Muscle layer of duodenum (tissue), 2 donors: Measurements from ENCODE around the gene CALN1.

ENCODE experiments used
- H3K27ac ChIP-seq: one replicate; pipeline ENCODE4 v1.7.0; 2013; ENCODE audit warnings: mild to moderate bottlenecking, low read length
- H3K27me3 ChIP-seq: one replicate; pipeline ENCODE4 v1.7.0; 2013; ENCODE audit warnings: low read depth, mild to moderate bottlenecking, control low read depth, low read length
- H3K36me3 ChIP-seq, 2 donors: one replicate each; pipeline ENCODE4 v1.7.0; 2013; ENCODE audit warnings: low read length in 2 of 2, control low read depth in 1 of 2, mild to moderate bottlenecking in 1 of 2; ENCODE audit not compliant: insufficient read depth in 2 of 2, control insufficient read depth in 1 of 2
- H3K4me1 ChIP-seq, 2 donors: one replicate each; pipeline ENCODE4 v1.7.0; 2013; ENCODE audit warnings: low read length in 2 of 2, mild to moderate bottlenecking in 2 of 2, control low read depth in 1 of 2, moderate library complexity in 1 of 2; ENCODE audit not compliant: insufficient read depth in 2 of 2, control insufficient read depth in 1 of 2
- H3K4me3 ChIP-seq, 2 donors: one replicate each; pipeline ENCODE4 v1.7.0; 2013; ENCODE audit warnings: low read length in 2 of 2, low read depth in 1 of 2, mild to moderate bottlenecking in 1 of 2
- H3K9me3 ChIP-seq, 2 donors: one replicate each; pipeline ENCODE4 v1.7.0; 2013; ENCODE audit warnings: low read length in 2 of 2, control low read depth in 1 of 2, mild to moderate bottlenecking in 1 of 2; ENCODE audit not compliant: control insufficient read depth in 1 of 2
- donor health status: healthy.

The CALN1 gene

GRCh38 chr7:72062666-72063065 is 349.5 kb downstream of the CALN1 start:
- Histone ChIP-seq H3K27me3 (no peaks in the 10 kb centered on the region), H3K4me3 (no peak overlapping the region), H3K4me1 (no peaks in the 10 kb centered on the region), H3K9me3 (no peaks in the 10 kb centered on the region), H3K27ac (no peak overlapping the region), H3K36me3 (no peaks in the 10 kb centered on the region)

- no peaks in the 10 kb centered on the region for H3K9me3 ChIP-seq
- H3K4me3 ChIP-seq, result no peak overlapping the region
- no peaks in the 10 kb centered on the region for H3K36me3 ChIP-seq
- no peak overlapping the region for H3K27ac ChIP-seq
- H3K4me1 ChIP-seq, result no peaks in the 10 kb centered on the region
- no peaks in the 10 kb centered on the region for H3K27me3 ChIP-seq
These were observed 352.2 kb downstream of the CALN1 start for GRCh38 chr7:72059925-72060324.

- Histone ChIP-seq H3K27me3 (no peaks in the 10 kb centered on the region), H3K4me1 (no peaks in the 10 kb centered on the region), H3K36me3 (no peaks in the 10 kb centered on the region), H3K4me3 (no peak overlapping the region), H3K9me3 (no peaks in the 10 kb centered on the region), H3K27ac (no peak overlapping the region)
These were observed 353.6 kb downstream of the CALN1 start for GRCh38 chr7:72058579-72058978.

GRCh38 chr7:72057796-72058195 is 354.3 kb downstream of the CALN1 start:
- no peaks in the 10 kb centered on the region for H3K27me3 ChIP-seq
- H3K4me3 ChIP-seq, result no peak overlapping the region
- no peaks in the 10 kb centered on the region for H3K9me3 ChIP-seq
- H3K27ac ChIP-seq, result no peak overlapping the region
- no peaks in the 10 kb centered on the region for H3K4me1 ChIP-seq
- H3K36me3 ChIP-seq, result no peaks in the 10 kb centered on the region

- H3K9me3 ChIP-seq, result no peaks in the 10 kb centered on the region
- H3K36me3 ChIP-seq, result no peaks in the 10 kb centered on the region
- H3K27me3 ChIP-seq, result no peaks in the 10 kb centered on the region
- no peaks in the 10 kb centered on the region for H3K4me1 ChIP-seq
- H3K4me3 ChIP-seq, result no peak overlapping the region
- H3K27ac ChIP-seq, result no peak overlapping the region
These were observed 354.9 kb downstream of the CALN1 start for GRCh38 chr7:72057231-72057630.

GRCh38 chr7:72055426-72055825 is 356.7 kb downstream of the CALN1 start:
- no peaks in the 10 kb centered on the region for H3K36me3 ChIP-seq

GRCh38 chr7:72053292-72053691 is 358.8 kb downstream of the CALN1 start:
- no peak overlapping the region for H3K4me3 ChIP-seq
- no peaks in the 10 kb centered on the region for H3K4me1 ChIP-seq
- no peaks in the 10 kb centered on the region for H3K9me3 ChIP-seq
- H3K36me3 ChIP-seq, result no peaks in the 10 kb centered on the region
- H3K27ac ChIP-seq, result no peak overlapping the region
- H3K27me3 ChIP-seq, result no peaks in the 10 kb centered on the region

More at GRCh38 chr7:72055426-72055825, 356.7 kb downstream of the CALN1 start:
- H3K9me3 ChIP-seq, result no peaks in the 10 kb centered on the region
- H3K4me3 ChIP-seq, result no peak overlapping the region
- H3K4me1 ChIP-seq, result no peaks in the 10 kb centered on the region
- no peak overlapping the region for H3K27ac ChIP-seq
- no peaks in the 10 kb centered on the region for H3K27me3 ChIP-seq

GRCh38 chr7:72048420-72048819 is 363.7 kb downstream of the CALN1 start:
- Histone ChIP-seq H3K4me3 (no peak overlapping the region), H3K27ac (no peak overlapping the region), H3K36me3 (no peaks in the 10 kb centered on the region), H3K9me3 (no peaks in the 10 kb centered on the region), H3K27me3 (no peaks in the 10 kb centered on the region), H3K4me1 (no peaks in the 10 kb centered on the region)

GRCh38 chr7:72042855-72043254 is 369.3 kb downstream of the CALN1 start:
- Histone ChIP-seq H3K27me3 (no peaks in the 10 kb centered on the region), H3K27ac (no peak overlapping the region), H3K4me1 (no peaks in the 10 kb centered on the region), H3K4me3 (no peak overlapping the region), H3K9me3 (peaks cover 0 to 2% of the 10 kb centered on the region in 2 donors), H3K36me3 (no peaks in the 10 kb centered on the region)

- Histone ChIP-seq H3K4me3 (no peak overlapping the region), H3K4me1 (no peaks in the 10 kb centered on the region), H3K27ac (no peak overlapping the region), H3K9me3 (peaks cover 0 to 8% of the 10 kb centered on the region in 2 donors), H3K27me3 (no peaks in the 10 kb centered on the region), H3K36me3 (no peaks in the 10 kb centered on the region)
These were observed 371.5 kb downstream of the CALN1 start for GRCh38 chr7:72040641-72041040.

- no peak overlapping the region for H3K27ac ChIP-seq
- peaks cover 0 to 9% of the 10 kb centered on the region in 2 donors for H3K9me3 ChIP-seq
- no peak overlapping the region for H3K4me3 ChIP-seq
- H3K36me3 ChIP-seq, result no peaks in the 10 kb centered on the region
- no peaks in the 10 kb centered on the region for H3K27me3 ChIP-seq
- H3K4me1 ChIP-seq, result no peaks in the 10 kb centered on the region
These were observed 372.7 kb downstream of the CALN1 start for GRCh38 chr7:72039460-72039859.

- Histone ChIP-seq H3K4me1 (no peaks in the 10 kb centered on the region), H3K27me3 (no peaks in the 10 kb centered on the region), H3K9me3 (peaks cover 0 to 10% of the 10 kb centered on the region in 2 donors), H3K4me3 (no peak overlapping the region), H3K36me3 (no peaks in the 10 kb centered on the region), H3K27ac (no peak overlapping the region)
These were observed 374.0 kb downstream of the CALN1 start for GRCh38 chr7:72038022-72038732.
